T-helper 22 cell (primary cell): ENCODE measurements around the gene CIT.

Experiments
- DNase-seq: peaks from one replicate; pipeline ENCODE4 v3.0.0-alpha.2; 2020; ENCODE audit warnings: low read depth

Gene CIT

GRCh38 chr12:119645535-119646059 lies 231.5 kb downstream of the CIT start:
- no peak for DNase-seq

- DNase-seq = no peak
Measured at GRCh38 chr12:119644930-119645329, 232.2 kb downstream of the CIT start.

GRCh38 chr12:119642986-119643385 lies 234.1 kb downstream of the CIT start:
- DNase-seq = no peak
